ENCODE measurements around the gene CFAP45.

GRCh38 chr1:159918352-159919200 is 18.6 kb upstream of the CFAP45 start:
- TF ChIP-seq, protein P1, sequence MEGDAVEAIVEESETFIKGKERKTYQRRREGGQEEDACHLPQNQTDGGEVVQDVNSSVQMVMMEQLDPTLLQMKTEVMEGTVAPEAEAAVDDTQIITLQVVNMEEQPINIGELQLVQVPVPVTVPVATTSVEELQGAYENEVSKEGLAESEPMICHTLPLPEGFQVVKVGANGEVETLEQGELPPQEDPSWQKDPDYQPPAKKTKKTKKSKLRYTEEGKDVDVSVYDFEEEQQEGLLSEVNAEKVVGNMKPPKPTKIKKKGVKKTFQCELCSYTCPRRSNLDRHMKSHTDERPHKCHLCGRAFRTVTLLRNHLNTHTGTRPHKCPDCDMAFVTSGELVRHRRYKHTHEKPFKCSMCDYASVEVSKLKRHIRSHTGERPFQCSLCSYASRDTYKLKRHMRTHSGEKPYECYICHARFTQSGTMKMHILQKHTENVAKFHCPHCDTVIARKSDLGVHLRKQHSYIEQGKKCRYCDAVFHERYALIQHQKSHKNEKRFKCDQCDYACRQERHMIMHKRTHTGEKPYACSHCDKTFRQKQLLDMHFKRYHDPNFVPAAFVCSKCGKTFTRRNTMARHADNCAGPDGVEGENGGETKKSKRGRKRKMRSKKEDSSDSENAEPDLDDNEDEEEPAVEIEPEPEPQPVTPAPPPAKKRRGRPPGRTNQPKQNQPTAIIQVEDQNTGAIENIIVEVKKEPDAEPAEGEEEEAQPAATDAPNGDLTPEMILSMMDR (IDR thresholded peaks at IDR 0.05), result no peak
- TF ChIP-seq POLR2A (IDR thresholded peaks at IDR 0.05), result no peak
